Keratinocyte (primary cell): ENCODE data around the gene SYNJ2. TPM values are rescaled to one million over a fixed set of nuclear protein-coding genes. Genes with fewer than 3 reads are reported as not detected.

Source experiments
- DNase-seq: peaks from one replicate; pipeline ENCODE4 v3.0.0-alpha.2; 2011; ENCODE audit warnings: low read depth, missing footprints, low spot score
- FAIRE-seq: peaks from 2 replicates; lab custom pipeline; 2011; peaks lifted over from hg19 to GRCh38; lab: Jason Lieb, UNC
- H2AFZ ChIP-seq: 2 replicates; pipeline ENCODE4 v1.6.0; 2012; ENCODE audit warnings: low read length, control low read depth, inconsistent platforms; ENCODE audit not compliant: control insufficient read depth
- H3K27ac ChIP-seq: 2 replicates; pipeline ENCODE4 v1.5.1; 2011; ENCODE audit warnings: low read length; ENCODE audit not compliant: control insufficient read depth, insufficient read depth
- H3K27me3 ChIP-seq: 3 replicates; pipeline ENCODE4 v1.6.0; 2011; ENCODE audit warnings: low read length; ENCODE audit not compliant: control insufficient read depth, insufficient read depth; ENCODE audit errors: extremely low read depth
- H3K36me3 ChIP-seq, 2 experiments: 2 replicates in 1 of 2; 3 replicates in 1 of 2; pipeline ENCODE4 v1.5.1; 2011; ENCODE audit warnings: low read length in 2 of 2, mild to moderate bottlenecking in 1 of 2; ENCODE audit not compliant: control insufficient read depth in 2 of 2, insufficient read depth in 2 of 2; ENCODE audit errors: extremely low read depth in 1 of 2
- H3K4me1 ChIP-seq: 3 replicates; pipeline ENCODE4 v1.5.1; 2011; ENCODE audit warnings: low read length; ENCODE audit not compliant: control insufficient read depth, insufficient read depth; ENCODE audit errors: extremely low read depth
- H3K4me2 ChIP-seq: 3 replicates; pipeline ENCODE4 v1.6.0; 2011; ENCODE audit warnings: low read depth, low read length; ENCODE audit not compliant: control insufficient read depth, insufficient read depth; ENCODE audit errors: extremely low read depth
- H3K4me3 ChIP-seq, 3 experiments: fragments of 200-600 bp in 1 of 3; sonication (generic) in 1 of 3; 2 replicates in 2 of 3; 3 replicates in 1 of 3; pipeline ENCODE4 v1.5.1; 2011 to 2016; ENCODE audit warnings: low read length in 3 of 3, mild to moderate bottlenecking in 3 of 3, control low read depth in 2 of 3, inconsistent platforms in 1 of 3, low read depth in 1 of 3, mixed read lengths in 1 of 3, mixed run types in 1 of 3, moderate library complexity in 1 of 3; ENCODE audit not compliant: control insufficient read depth in 2 of 3, insufficient read depth in 2 of 3; ENCODE audit errors: extremely low read depth in 1 of 3
- H3K79me2 ChIP-seq: 2 replicates; pipeline ENCODE4 v1.6.0; 2012; ENCODE audit warnings: low read length; ENCODE audit not compliant: control insufficient read depth, insufficient read depth
- H3K9ac ChIP-seq: 3 replicates; pipeline ENCODE4 v1.6.0; 2011; ENCODE audit warnings: low read length; ENCODE audit not compliant: control insufficient read depth, insufficient read depth; ENCODE audit errors: extremely low read depth
- H3K9me1 ChIP-seq: 3 replicates; pipeline ENCODE4 v1.6.0; 2011; ENCODE audit warnings: low read length; ENCODE audit not compliant: control insufficient read depth, insufficient read depth; ENCODE audit errors: extremely low read depth
- H3K9me3 ChIP-seq: 2 replicates; pipeline ENCODE4 v1.5.1; 2012; ENCODE audit warnings: low read depth, low read length; ENCODE audit not compliant: control insufficient read depth
- H4K20me1 ChIP-seq: 3 replicates; pipeline ENCODE4 v1.6.0; 2011; ENCODE audit warnings: low read length; ENCODE audit not compliant: control insufficient read depth, insufficient read depth; ENCODE audit errors: extremely low read depth
- EZH2 ChIP-seq: IDR thresholded peaks from one replicate; pipeline ENCODE4 v1.6.1; 2012; ENCODE audit warnings: inconsistent platforms, mild to moderate bottlenecking, low read length, moderate library complexity
- dilution Hi-C: fragments of 300-500 bp; cut with MboI; formaldehyde crosslinking; loops from one replicate; pipeline ENCODE4 v1.7.0; 2020; ENCODE audit warnings: low sequenced_read_pairs; ENCODE audit not compliant: extremely low pct_ligation_motif_present
- polyA plus RNA-seq, 5 experiments: library from polyadenylated mRNA; depleted of rRNA in 3 of 5; stranded (reverse) in 3 of 5; stranded (forward) in 1 of 5; unstranded in 1 of 5; fragments of >200 nt; gene quantifications; 1 replicate in 1 of 5; 2 replicates in 3 of 5; 3 replicates in 1 of 5; pipeline versions ENCODE4 v1.2.1 to v1.2.3, GENCODE V29; 2011 to 2012; ENCODE audit warnings: missing spikeins in 2 of 5, low read depth in 1 of 5, low replicate concordance in 1 of 5
- TF ChIP-seq, protein P1 (sequence below), 3 experiments: IDR thresholded peaks in 1 of 3; conservative IDR thresholded peaks in 1 of 3; optimal IDR thresholded peaks in 1 of 3; 2 replicates in 2 of 3; 3 replicates in 1 of 3; pipeline versions ENCODE3 to v1.5.1; 2011; ENCODE audit warnings: low read length in 3 of 3, mild to moderate bottlenecking in 3 of 3, moderate library complexity in 2 of 3, control low read depth in 1 of 3, inconsistent platforms in 1 of 3; ENCODE audit not compliant: insufficient read depth in 2 of 3; ENCODE audit errors: extremely low read depth in 1 of 3

The SYNJ2 gene
- polyA plus RNA-seq, 1 donor (not counting 4 experiments of a cell fraction or from before 2014, with no cell fraction given) = 8.6 TPM

DNA sequence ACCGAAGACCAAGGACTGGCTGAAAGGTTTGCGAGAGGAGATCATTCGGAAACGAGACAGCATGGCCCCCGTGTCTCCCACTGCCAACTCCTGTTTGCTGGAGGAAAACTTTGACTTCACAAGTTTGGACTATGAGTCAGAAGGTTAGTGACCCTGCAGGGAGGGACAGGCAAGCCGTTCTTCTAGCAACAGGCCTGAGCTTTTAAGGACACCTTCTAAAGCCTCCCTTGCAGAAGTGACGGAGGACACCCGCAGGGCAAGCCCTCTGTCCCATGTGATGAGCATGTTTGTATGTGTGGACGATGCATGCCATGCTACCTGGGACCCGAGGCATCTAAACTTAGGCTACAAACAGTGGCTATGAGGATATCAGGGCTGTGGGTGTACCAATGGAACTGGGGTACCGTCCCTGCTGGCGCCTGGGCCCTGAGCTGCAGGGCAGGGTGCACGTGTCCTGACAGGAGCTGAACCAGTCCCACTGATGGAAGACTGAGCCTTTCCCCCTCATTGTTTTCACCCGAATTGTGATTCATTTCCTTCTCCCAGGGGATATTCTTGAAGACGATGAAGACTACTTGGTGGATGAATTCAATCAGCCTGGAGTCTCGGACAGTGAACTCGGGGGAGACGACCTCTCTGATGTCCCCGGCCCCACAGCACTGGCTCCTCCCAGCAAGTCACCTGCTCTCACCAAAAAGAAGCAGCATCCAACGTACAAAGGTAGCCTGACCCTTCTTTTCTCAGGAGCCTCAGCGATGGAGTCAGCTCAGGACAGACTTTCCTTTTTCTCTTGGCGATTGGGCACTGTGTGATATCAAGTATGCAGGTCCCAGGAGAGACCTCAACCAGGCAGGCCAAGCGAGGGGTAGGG, 102.0 kb downstream of the SYNJ2 start:
- DNase-seq = no peak
- dilution Hi-C loops = no loop called here
- FAIRE-seq = no peak

DNA sequence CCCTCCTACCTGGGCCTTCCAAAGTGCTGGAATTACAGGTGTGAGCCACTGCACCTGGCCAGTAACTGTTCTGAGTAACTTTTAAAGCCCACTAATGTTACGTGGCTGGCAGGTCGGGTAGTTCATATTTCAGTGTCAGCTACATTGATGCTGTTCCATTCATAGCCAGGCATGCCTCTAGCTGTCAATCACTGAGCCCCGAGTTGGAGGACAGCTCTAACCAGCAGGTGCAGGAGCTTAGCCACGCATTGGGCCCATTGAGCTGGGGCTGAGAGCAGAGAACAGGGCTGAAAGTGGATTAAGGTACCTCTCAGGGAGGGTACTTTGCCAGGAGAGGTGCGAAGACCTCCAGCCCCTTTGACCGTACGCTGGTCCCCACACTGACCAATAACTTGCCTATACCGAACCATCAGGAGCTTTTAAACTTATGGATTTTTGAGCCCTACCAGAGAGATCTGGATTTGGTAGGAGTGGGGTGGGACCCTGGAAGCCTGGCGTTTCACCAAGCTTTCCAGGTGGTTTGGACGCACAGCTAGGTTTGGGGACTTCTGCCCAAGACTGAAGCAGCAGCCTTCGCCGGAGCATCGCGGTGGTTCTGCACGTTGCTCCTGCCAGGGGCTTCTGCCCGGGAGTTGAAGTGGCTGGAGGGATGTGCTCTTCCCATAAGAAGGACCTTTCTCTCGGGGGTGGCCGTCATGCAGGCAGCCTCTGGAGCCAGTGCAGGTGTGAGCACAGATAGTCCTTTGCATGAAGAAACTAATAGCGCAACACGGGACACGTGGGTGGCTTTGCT, 103.8 kb downstream of the SYNJ2 start:
- TF ChIP-seq, protein P1, sequence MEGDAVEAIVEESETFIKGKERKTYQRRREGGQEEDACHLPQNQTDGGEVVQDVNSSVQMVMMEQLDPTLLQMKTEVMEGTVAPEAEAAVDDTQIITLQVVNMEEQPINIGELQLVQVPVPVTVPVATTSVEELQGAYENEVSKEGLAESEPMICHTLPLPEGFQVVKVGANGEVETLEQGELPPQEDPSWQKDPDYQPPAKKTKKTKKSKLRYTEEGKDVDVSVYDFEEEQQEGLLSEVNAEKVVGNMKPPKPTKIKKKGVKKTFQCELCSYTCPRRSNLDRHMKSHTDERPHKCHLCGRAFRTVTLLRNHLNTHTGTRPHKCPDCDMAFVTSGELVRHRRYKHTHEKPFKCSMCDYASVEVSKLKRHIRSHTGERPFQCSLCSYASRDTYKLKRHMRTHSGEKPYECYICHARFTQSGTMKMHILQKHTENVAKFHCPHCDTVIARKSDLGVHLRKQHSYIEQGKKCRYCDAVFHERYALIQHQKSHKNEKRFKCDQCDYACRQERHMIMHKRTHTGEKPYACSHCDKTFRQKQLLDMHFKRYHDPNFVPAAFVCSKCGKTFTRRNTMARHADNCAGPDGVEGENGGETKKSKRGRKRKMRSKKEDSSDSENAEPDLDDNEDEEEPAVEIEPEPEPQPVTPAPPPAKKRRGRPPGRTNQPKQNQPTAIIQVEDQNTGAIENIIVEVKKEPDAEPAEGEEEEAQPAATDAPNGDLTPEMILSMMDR (optimal IDR thresholded peaks at IDR 0.05 in 1 of 3, IDR thresholded peaks at IDR 0.05 in 1 of 3, conservative IDR thresholded peaks at IDR 0.05 in 1 of 3; ENCODE audit: extremely low read depth in 1 of 3, insufficient read depth in 2 of 3, low read length in 3 of 3) = no peak
- TF ChIP-seq EZH2 = no peak
- H3K27ac ChIP-seq = no peak overlapping the region
- H3K36me3 ChIP-seq = peaks cover 4 to 32% of the 10 kb centered on the region in 2 experiments
- no peaks in the 10 kb centered on the region for H3K9me3 ChIP-seq
- dilution Hi-C loops = no loop called here
- no peak overlapping the region for H3K4me3 ChIP-seq
- DNase-seq (no peak), FAIRE-seq (no peak)
- no peaks in the 10 kb centered on the region for H4K20me1 ChIP-seq
- H3K9me1 ChIP-seq = no peaks in the 10 kb centered on the region
- H3K9ac ChIP-seq = no peak overlapping the region
- H3K4me2 ChIP-seq = no peak overlapping the region
- H3K27me3 ChIP-seq = no peaks in the 10 kb centered on the region
- H2AFZ ChIP-seq = no peak overlapping the region
- no peaks in the 10 kb centered on the region for H3K4me1 ChIP-seq
- H3K79me2 ChIP-seq = no peaks in the 10 kb centered on the region

More for the DNA sequence above, 102.0 kb downstream of the SYNJ2 start:
- Histone ChIP-seq H3K4me2 (no peak overlapping the region), H3K4me1 (no peaks in the 10 kb centered on the region), H4K20me1 (no peaks in the 10 kb centered on the region), H3K27me3 (no peaks in the 10 kb centered on the region), H3K79me2 (no peaks in the 10 kb centered on the region), H3K27ac (no peak overlapping the region), H3K9me3 (no peaks in the 10 kb centered on the region), H3K4me3 (no peak overlapping the region), H2AFZ (no peak overlapping the region), H3K9me1 (no peaks in the 10 kb centered on the region), H3K9ac (no peak overlapping the region), H3K36me3 (peaks cover 4 to 21% of the 10 kb centered on the region in 2 experiments)
- TF ChIP-seq EZH2 = no peak
- TF ChIP-seq, protein P1 (optimal IDR thresholded peaks at IDR 0.05 in 1 of 3, IDR thresholded peaks at IDR 0.05 in 1 of 3, conservative IDR thresholded peaks at IDR 0.05 in 1 of 3; ENCODE audit: extremely low read depth in 1 of 3, insufficient read depth in 2 of 3, low read length in 3 of 3) = no peak
